ENCODE data around the gene ENPP4. TPM values are rescaled to one million over a fixed set of nuclear protein-coding genes. Genes with fewer than 3 reads are reported as not detected.
"Not testable (repeated sequence)": the region's sequence is repeated elsewhere in the genome, so short reads cannot be mapped to it uniquely, and the experiment has no call there.

Gene ENPP4, protein sequence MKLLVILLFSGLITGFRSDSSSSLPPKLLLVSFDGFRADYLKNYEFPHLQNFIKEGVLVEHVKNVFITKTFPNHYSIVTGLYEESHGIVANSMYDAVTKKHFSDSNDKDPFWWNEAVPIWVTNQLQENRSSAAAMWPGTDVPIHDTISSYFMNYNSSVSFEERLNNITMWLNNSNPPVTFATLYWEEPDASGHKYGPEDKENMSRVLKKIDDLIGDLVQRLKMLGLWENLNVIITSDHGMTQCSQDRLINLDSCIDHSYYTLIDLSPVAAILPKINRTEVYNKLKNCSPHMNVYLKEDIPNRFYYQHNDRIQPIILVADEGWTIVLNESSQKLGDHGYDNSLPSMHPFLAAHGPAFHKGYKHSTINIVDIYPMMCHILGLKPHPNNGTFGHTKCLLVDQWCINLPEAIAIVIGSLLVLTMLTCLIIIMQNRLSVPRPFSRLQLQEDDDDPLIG
- polyA plus RNA-seq (ENCODE audit: insufficient read length in 3 of 3): 10 to 100 TPM; 13.8 to 18.3 (median 16.5) TPM
- long read RNA-seq, donor 1, full-length matches to known transcripts: 1 of 1 reads
- long read RNA-seq, donor 1, partial matches to known transcripts: 0 of 1 reads
- long read RNA-seq, donor 1, other reads (novel, unspliced or antisense): 0 of 1 reads
- long read RNA-seq, donor 2, full-length matches to known transcripts: 3 of 3 reads
- long read RNA-seq, donor 2, partial matches to known transcripts: 0 of 3 reads
- long read RNA-seq, donor 2, other reads (novel, unspliced or antisense): 0 of 3 reads
- long read RNA-seq, donor 3, full-length matches to known transcripts: 7 of 7 reads
- long read RNA-seq, donor 3, partial matches to known transcripts: 0 of 7 reads
- long read RNA-seq, donor 3, other reads (novel, unspliced or antisense): 0 of 7 reads
- long read RNA-seq, donor 4, full-length matches to known transcripts: 2 of 2 reads
- long read RNA-seq, donor 4, partial matches to known transcripts: 0 of 2 reads
- long read RNA-seq, donor 4, other reads (novel, unspliced or antisense): 0 of 2 reads
- long read RNA-seq, donor 5: 0 reads
- long read RNA-seq, donor 6, full-length matches to known transcripts: 4 of 23 reads
- long read RNA-seq, donor 6, partial matches to known transcripts: 19 of 23 reads
- long read RNA-seq, donor 6, other reads (novel, unspliced or antisense): 0 of 23 reads
- long read RNA-seq, donor 7, full-length matches to known transcripts: 5 of 17 reads
- long read RNA-seq, donor 7, partial matches to known transcripts: 12 of 17 reads
- long read RNA-seq, donor 7, other reads (novel, unspliced or antisense): 0 of 17 reads
- long read RNA-seq, donor 8: 0 reads
- long read RNA-seq, donor 9, full-length matches to known transcripts: 1 of 1 reads
- long read RNA-seq, donor 9, partial matches to known transcripts: 0 of 1 reads
- long read RNA-seq, donor 9, other reads (novel, unspliced or antisense): 0 of 1 reads
- long read RNA-seq, donor 10, full-length matches to known transcripts: 3 of 3 reads
- long read RNA-seq, donor 10, partial matches to known transcripts: 0 of 3 reads
- long read RNA-seq, donor 10, other reads (novel, unspliced or antisense): 0 of 3 reads
- long read RNA-seq, donor 11, full-length matches to known transcripts: 7 of 7 reads
- long read RNA-seq, donor 11, partial matches to known transcripts: 0 of 7 reads
- long read RNA-seq, donor 11, other reads (novel, unspliced or antisense): 0 of 7 reads
- long read RNA-seq, donor 12, full-length matches to known transcripts: 6 of 6 reads
- long read RNA-seq, donor 12, partial matches to known transcripts: 0 of 6 reads
- long read RNA-seq, donor 12, other reads (novel, unspliced or antisense): 0 of 6 reads
- long read RNA-seq, donor 13: 0 reads
- long read RNA-seq, donor 14, full-length matches to known transcripts: 3 of 3 reads
- long read RNA-seq, donor 14, partial matches to known transcripts: 0 of 3 reads
- long read RNA-seq, donor 14, other reads (novel, unspliced or antisense): 0 of 3 reads
- long read RNA-seq, donor 15, full-length matches to known transcripts: 3 of 3 reads
- long read RNA-seq, donor 15, partial matches to known transcripts: 0 of 3 reads
- long read RNA-seq, donor 15, other reads (novel, unspliced or antisense): 0 of 3 reads
- long read RNA-seq, donor 16, full-length matches to known transcripts: 14 of 14 reads
- long read RNA-seq, donor 16, partial matches to known transcripts: 0 of 14 reads
- long read RNA-seq, donor 16, other reads (novel, unspliced or antisense): 0 of 14 reads

DNA sequence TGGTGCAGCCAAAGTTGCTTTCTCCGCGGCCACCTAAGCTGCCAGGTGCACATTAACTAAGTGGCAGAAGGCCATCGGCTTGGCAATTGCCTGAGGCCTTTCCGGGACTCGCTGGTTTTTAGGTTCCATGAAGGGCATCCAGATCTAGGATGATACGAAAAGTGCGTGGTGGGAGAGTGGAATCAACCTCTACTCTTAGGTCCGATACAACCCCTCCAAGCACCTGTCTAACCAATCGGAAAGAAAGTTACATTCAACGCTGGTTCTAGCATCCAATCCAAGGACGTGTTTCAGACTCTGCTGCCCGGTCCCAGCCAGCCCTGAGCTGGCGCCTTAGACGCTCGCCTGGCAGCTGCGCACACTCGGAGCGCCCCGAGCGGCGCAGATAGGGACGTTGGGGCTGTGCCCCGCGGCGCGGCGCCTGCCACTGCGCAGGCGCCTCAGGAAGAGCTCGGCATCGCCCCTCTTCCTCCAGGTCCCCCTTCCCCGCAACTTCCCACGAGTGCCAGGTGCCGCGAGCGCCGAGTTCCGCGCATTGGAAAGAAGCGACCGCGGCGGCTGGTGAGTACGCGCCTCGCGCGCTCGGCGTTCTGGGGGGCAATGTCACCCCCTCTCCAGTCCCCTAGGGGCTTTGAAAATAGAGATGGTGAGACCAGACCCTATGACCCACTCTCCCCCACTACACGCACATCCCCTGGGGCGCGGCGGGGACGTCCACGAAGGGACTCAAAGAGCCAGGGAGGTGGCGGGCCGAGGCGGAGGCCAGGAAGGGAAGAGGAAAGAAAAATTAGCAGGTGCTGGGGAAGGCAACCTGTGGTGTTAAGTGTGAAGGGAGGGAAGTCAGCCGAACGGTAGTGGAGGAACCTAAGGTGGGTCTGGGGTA, at the start of gene ENPP4:
Gene ENPP4, plus strand, starts transcription at position 361 of the 883 bp plus-strand sequence. CDS start 9,595 bp downstream, outside the sequence.
- peak; percentile 84 to 96 (median 89) for DNase-seq (ENCODE audit: extremely low read depth in 1 of 11, low read depth in 9 of 11, low spot score in 4 of 11)

DNA sequence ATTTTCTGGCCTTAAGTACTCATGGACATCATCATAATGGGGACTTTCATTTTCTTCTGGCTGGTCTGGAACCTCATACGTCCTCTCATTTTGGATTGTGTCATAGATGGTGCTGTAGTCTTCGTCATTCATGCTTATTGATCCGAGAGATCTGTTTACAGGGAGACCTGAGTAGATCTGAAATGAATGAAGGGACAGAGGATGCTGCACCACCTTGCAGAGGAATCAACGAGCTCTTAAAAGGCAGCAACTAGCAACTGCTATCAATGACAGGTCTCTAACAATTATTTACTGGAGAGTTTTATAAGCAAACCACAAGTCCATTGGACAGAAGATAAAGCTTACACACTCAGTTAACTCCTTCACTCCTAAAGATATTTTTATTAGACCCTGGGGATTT, 49.7 kb upstream of the ENPP4 start:
- no peak for DNase-seq (ENCODE audit: extremely low read depth in 1 of 11, low read depth in 9 of 11, low spot score in 4 of 11)

DNA sequence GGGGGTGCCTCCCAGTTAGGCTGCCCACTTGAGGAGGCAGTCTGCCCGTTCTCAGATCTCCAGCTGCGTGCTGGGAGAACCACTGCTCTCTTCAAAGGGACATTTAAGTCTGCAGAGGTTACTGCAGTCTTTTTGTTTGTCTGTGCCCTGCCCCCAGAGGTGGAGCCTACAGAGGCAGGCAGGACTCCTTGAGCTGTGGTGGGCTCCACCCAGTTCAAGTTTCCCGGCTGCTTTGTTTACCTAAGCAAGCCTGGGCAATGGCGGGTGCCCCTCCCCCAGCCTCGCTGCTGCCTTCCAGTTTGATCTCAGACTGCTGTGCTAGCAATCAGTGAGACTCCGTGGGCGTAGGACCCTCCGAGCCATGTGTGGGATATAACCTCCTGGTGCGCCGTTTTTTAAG, 44.1 kb upstream of the ENPP4 start:
- not testable (repeated sequence) for DNase-seq (ENCODE audit: extremely low read depth in 1 of 11, low read depth in 9 of 11, low spot score in 4 of 11)

DNA sequence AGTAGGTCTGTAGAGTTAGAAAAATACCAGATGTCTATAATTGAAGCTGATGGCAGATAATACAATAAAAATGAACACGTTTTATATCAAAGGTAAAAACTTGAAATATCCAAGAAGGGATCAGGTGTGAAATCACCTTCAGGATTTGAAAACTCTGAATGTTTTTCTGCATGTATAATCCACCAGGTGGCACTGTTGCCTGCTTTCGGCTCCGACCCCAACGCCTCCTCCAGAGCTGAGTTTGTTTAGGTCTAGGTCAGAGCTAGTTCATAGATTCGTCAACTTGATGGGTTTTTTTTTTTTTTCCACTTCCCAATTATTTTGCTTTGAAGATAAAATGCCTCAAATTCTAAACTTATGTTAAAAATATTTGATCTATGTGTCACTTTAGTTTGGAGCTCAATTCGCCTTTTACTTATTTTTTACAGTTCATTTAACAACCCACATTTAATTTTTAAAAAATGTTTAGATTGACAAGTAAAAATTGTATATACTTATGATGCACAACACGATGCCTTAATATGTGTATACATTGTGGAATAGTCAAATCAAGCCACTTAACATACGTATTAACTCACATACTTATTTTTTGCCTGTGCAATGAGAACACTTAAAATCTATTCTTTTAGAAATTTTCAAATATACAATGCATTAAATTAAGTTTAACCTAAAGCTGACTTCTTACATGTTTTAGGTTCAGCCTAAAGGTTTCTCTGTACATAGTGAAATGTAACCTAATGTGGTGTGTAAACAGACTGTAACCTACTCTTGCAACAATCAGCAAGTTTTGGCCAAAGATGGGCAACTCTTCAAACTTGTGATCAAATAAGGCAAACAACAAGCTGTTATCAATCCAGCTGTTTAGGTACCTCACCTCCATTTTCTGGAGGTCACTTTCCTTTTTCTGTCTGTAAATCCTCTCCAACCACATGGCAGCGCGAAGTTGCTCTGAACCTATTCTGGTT, 39.4 kb upstream of the ENPP4 start:
- DNase-seq (ENCODE audit: extremely low read depth in 1 of 11, low read depth in 9 of 11, low spot score in 4 of 11): peak; percentile 29 to 62 (median 47)

DNA sequence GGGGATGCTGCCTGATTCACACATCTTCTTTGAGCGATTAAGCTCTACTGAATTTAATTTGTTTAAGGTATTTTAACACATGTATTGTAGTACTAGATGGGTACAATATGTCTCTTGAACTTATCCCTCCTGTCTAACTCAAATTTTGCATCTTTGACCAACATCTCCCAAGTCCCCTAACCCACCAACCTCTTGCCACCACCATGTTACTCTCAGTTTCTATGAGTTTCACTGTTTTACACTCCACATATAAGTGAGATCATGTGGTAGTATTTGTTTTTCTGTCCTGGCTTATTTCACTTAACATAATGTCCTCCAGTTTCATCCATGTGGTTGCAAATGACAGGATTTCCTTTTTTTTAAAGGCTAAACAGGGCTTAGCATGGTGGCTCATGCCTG, 38.7 kb upstream of the ENPP4 start:
- no peak for DNase-seq (ENCODE audit: extremely low read depth in 1 of 11, low read depth in 9 of 11, low spot score in 4 of 11)

DNA sequence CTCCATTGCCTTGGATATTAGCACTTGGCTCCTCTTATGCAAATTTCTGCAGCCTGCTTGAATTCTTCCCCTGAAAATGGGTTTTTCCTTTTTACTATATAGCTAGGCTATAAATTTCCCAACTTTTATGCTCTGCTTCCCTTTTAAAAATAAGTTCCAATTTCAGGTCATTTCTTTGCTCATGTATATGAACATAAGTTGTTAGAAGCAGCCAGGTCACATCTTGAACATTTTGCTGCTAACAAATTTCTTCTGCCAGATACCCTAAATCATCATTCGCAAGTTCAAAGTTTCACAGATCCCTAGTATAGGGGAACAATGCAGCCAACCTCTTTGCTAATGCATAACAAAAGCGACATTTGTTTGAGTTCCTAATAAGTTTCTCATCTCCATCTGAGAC, 34.5 kb upstream of the ENPP4 start:
- DNase-seq (ENCODE audit: extremely low read depth in 1 of 11, low read depth in 9 of 11, low spot score in 4 of 11): no peak

DNA sequence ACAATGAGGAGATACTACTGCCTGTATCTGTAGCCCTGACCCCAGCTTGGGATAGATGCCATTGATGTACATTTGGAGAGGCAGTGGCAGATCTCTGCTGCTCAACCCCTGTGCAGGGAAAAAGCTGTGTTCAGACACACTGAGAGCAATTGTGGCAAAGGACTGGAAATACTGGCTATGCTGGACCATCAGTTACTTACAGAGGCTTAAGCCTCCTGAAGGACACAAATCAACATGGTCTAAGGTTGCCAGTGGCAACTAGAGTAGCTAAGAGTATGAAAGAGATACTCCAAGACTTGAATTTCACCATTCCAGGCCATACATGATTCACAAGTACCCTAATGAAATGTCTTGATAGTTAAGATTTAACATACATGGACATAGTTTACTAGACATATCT, 32.4 kb upstream of the ENPP4 start:
- no peak for DNase-seq (ENCODE audit: extremely low read depth in 1 of 11, low read depth in 9 of 11, low spot score in 4 of 11)

DNA sequence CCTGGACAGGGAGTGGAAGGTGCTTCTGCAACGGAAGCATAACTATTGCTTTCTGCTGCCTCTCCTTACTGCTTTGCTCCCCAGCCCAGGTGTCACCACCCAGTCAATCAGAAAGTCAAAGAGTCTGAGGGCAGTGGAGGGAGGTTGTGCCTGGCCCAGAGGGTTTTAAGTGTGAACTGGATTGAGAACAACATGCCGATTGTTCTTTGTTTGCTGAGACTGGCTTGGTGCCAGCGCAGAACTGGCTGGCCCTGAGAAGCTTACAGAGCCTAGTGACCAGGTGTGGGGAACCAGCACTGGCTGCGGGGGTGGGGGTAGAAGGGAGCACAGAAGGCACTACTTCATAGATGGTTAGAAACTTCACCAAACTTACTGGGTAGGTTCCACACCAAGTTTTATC, 31.1 kb upstream of the ENPP4 start:
- DNase-seq (ENCODE audit: extremely low read depth in 1 of 11, low read depth in 9 of 11, low spot score in 4 of 11): peak in 7 of 11 donors; percentile 3 to 22 (median 13)

DNA sequence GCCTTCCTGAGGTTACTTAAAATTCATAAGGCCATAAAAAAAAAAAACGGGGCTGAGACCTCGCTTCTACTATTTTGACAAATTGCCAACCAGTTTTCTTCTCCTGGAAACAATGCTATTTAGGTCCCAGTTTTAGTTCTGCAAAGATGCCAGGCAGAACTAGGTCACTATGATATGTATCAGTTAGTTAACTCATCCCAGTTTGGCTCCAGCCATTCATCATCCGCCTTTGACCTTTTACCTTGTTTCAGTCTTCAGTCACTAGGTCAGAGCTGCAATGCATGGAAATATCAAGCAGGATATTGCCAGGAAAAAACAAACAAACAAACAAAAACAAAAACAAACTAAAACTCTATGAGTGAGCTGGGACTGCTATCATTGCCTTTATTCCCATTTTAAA, 29.8 kb upstream of the ENPP4 start:
- no peak for DNase-seq (ENCODE audit: extremely low read depth in 1 of 11, low read depth in 9 of 11, low spot score in 4 of 11)

DNA sequence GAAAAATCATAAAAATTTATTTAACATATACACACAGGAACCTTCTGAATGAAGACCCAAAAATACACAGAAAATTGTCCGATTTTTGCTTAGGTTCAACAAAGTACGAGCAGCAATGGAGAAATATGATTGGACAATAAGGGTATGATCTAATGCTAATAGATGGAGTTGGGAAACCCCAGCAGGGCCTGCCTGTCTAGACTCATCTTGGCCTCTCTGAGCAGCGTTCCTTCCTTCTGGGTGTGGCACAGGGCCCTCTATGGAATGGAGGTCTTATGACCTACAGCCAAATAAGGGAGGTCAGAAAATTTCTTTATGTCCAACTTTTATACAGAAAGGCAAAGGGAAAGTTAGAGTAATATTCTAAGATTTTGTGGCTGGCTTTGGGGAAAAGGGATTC, 27.7 kb upstream of the ENPP4 start:
- DNase-seq (ENCODE audit: extremely low read depth in 1 of 11, low read depth in 9 of 11, low spot score in 4 of 11): no peak

DNA sequence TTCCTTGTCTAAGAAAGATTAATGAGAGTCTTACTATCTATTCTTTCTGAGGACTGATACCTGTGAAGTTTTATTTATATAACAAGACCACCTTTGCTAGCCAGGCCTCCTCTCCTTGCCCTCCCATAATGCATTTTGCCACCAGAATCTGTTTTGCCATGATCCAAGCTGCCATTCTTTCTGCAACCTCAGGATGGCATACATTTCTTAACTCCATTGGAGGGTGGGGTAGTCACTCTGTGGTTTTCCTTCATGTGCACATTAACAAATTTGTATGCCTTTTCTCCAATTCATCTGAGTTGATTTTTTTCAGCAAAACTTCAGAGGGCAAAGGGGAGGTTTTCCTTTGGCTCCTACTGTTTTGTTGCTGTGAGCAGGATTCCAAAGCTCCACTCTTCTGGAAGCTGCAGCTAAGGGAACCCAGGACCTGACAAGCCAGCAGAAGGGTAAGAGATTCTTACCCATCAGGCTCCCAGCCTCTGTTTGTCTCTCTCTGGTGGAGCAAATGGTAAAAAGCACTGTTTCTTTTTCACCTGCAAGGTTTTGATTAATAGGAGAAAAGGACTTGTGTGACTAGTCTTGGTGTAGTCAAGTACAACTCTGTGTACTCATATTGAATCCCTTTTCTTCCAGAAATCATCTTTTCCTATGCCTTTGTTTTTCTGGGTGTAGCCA, 26.2 kb upstream of the ENPP4 start:
- no peak for DNase-seq (ENCODE audit: extremely low read depth in 1 of 11, low read depth in 9 of 11, low spot score in 4 of 11)

DNA sequence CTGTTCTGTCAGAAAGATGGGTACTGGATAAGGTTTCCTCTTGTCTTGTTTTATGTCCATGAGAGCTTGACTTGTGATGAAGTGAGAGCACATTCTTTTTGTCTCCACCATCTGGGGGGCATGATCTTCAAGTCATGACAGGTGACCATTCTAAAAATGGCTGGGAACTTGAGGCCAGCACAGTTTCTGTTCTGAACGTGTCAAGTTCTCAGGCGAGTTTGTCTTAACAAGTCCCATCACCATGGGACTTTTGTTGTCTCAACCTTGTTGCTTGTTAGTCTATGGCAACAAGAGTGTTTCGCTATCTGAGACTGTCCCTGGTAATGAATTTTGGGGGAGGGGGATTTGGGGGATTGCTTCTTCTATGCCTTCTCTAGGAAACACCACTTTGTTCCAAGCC, 25.6 kb upstream of the ENPP4 start:
- DNase-seq (ENCODE audit: extremely low read depth in 1 of 11, low read depth in 9 of 11, low spot score in 4 of 11): no peak

DNA sequence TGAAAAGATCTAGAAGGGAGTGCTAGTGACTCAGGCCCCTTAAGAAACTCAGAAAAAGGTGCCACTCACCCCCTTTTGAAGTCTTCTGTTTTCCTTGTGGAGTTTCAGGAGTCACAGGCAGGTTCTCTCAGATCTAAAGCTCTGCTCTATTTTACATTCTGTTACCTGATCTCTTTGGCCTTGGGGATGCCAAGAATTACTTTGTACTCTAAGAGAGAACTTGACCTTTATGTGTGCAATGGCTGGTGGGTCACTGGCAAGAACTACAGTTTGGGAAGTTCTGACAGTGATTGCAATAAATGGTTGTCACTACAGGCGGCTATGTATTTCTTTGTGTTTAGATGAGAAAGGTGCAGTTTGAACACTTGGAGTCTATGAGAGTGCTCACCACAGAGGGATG, 24.2 kb upstream of the ENPP4 start:
- no peak for DNase-seq (ENCODE audit: extremely low read depth in 1 of 11, low read depth in 9 of 11, low spot score in 4 of 11)

DNA sequence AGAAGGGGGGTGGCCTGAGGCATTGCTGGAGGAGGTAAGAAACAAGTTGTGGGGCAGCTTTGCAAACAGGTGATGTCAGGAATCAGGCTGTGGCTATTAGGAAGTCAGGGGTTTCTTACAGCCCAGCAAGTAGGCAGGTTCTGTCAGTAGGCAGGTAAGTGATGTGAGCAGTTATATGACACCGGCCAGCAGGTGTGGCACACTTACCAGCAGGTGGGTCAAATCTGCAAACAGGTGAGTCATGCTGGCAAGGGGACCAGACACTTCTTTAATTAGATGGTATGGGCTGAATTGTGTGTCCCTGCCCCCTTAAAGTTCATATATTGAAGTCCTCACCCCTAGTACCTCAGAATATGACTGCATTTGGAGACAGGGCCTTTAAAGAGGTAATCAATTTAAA, 16.4 kb upstream of the ENPP4 start:
- DNase-seq (ENCODE audit: extremely low read depth in 1 of 11, low read depth in 9 of 11, low spot score in 4 of 11): no peak

DNA sequence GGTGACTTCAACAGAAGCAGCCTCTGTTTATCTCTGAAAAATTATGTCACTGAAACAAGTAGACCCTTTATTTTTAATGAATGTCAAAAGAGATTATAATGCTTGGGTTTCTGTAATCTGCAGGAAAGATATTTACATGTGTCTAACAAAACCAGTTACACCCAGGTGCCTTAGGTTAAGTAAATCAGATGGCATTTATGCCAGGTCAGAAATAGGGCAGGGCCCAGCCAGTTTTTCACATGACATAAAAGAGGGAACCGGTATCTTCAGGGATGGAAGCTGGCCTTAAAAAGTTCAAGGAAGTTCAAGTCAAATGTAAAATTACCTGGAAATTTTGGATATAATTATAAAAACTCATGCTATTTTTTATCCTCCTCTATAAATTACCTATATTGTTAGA, 14.2 kb upstream of the ENPP4 start:
- no peak for DNase-seq (ENCODE audit: extremely low read depth in 1 of 11, low read depth in 9 of 11, low spot score in 4 of 11)
